Kidney glomerular epithelial cell (primary cell): ENCODE results near the gene NEK1.

Experiments used
- DNase-seq: peaks from one replicate; lab custom pipeline; 2025; lab: John Stamatoyannopoulos, UW

Gene NEK1

GRCh38 chr4:169367826-169368225, 244.6 kb downstream of the NEK1 start:
- no peak for DNase-seq

DNA sequence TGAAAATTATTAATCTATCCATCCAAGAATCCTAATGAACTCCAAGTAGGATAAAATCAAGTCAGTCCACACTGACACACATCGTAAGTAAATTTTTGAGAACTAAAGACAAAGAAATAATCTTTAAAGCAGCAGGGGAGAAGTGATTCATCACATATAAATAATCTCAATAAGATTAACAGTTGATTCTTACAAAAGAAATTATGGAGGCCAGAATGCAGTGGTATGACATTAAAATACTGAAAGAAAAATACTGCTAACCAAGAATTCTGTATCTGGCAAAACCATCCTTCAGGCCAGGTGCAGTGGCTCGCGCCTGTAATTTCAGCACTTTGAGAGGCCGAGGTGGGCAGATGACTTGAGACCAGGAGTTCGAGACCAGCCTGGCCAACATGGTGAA, 245.6 kb downstream of the NEK1 start:
- DNase-seq: no peak

DNA sequence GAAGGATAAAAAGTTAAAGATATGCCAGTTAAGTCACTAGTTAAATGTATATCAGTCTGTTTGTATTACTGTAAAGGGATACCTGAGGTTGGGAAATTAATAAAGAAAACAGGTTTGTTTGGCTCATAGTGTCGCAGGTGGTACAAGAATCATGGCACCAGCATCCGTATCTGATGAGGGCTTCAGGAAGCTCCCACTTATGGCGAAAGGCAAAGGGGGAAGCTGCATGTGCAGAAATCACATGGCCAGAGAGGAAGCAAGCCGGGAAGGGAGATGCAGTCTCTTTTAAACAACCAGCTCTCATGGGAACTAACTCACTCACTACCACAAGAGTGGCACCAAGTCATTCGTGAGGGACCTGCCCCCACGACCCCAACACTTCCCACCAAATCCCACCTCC, 249.8 kb downstream of the NEK1 start:
- no peak for DNase-seq

- DNase-seq: no peak
Measured at GRCh38 chr4:169361756-169362155, 250.6 kb downstream of the NEK1 start.

DNA sequence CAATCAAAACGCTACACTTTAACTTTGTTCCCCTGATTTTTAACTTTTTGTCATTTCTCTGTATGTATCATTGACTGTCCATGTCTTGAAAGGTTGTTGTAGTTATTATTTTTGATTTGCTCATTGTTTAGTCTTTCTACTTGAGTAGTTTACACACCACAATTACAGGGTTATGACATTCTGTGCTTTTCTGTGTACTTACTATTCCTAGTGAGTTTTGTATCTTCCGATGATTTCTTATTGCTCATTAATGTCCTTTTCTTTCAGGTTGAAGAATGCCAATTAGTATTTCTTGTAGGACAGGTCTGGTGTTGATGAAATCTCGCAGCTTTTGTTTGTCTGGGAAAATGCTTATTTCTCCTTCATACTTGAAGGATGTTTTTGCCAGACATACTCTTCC, 252.4 kb downstream of the NEK1 start:
- DNase-seq: no peak

GRCh38 chr4:169352360-169352759, 260.0 kb downstream of the NEK1 start:
- DNase-seq: no peak

GRCh38 chr4:169351872-169352271, 260.5 kb downstream of the NEK1 start:
- peak; percentile 36 for DNase-seq

DNA sequence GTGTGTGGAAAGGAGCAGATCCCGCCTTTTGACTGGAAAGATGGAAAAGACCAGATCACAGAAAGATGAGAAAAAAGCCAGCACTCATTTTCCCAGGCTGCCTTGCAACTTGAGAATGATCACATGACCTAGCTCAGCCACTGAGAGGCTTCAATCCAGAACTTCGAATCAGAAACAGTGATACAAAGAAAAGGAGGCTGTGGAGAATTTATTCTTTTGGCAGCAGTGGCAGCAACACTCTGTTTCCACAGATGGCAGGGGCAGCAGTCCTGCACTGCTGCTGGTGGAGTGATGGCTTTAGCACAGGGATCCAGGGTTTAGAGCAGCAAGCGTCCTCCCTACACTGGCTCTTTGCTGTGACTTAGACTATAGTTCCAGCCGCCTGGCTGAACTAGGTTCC, 263.8 kb downstream of the NEK1 start:
- no peak for DNase-seq

DNA sequence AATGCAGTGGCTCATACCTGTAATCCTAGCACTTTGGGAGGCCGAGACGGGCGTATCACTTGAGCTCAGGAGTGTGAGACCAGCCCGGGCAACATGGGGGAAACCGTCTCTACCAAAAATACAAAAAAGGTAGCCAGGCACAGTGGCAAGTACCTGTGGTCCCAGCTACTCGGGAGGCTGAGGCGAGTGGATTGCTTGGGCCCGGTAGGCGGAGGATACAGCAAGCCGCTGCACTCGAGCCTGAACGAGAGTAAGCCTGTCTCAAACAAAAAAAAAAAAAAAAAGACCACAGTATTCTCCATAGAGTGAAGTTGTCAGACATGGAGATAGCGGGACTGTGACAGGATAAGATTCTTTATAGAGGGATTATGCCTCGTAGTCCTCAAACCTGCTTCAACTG, 265.5 kb downstream of the NEK1 start:
- no peak for DNase-seq

DNA sequence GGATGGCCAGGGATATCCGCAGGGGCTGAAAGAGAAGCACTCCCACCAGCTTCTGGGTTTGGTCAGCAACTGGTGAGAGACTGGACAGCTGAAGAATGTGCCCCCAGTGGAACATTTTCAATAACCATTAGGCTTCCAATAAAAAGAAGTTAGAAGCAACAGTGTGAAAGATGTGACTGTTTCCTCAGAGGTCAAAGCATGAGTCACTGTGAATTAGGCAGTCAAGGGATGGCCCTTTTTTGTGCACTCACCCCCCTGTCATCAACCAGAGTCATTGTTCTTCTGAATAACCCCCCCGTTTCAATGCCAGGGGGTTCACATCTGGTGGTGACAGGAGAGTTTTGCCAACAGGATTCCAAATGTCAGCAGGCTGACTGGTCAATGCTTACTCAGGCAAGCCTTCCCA, 267.1 kb downstream of the NEK1 start:
- peak; percentile 25 for DNase-seq
